AG04450 (cell line): ENCODE results near the gene RPL22. TPM values are rescaled to one million over a fixed set of nuclear protein-coding genes. Genes with fewer than 3 reads are reported as not detected.

Experiments
- CTCF ChIA-PET: fragments of 300-600, 350-600 bp; formaldehyde crosslinking; extraction: SDS; loops from one replicate; lab custom pipeline; 2022; ENCODE audit warnings: antibody characterized with exemption, inconsistent platforms; lab: Charles Lee
- POLR2A ChIA-PET: fragments of 350-600 bp; formaldehyde crosslinking; extraction: SDS; loops from one replicate; lab custom pipeline; 2021; ENCODE audit warnings: antibody characterized with exemption, inconsistent platforms; lab: Yijun Ruan, JAX
- DNase-seq: peaks from one replicate; pipeline ENCODE4 v3.0.0-alpha.2; 2011; ENCODE audit warnings: low read depth, low spot score
- H3K27ac ChIP-seq: one replicate; pipeline ENCODE4 v1.5.1; 2012; ENCODE audit warnings: low read depth, low read length, control low read depth
- H3K27me3 ChIP-seq: one replicate; pipeline ENCODE4 v1.6.0; 2012; ENCODE audit warnings: low read length; ENCODE audit not compliant: control insufficient read depth, insufficient read depth
- H3K4me3 ChIP-seq: 2 replicates; pipeline ENCODE4 v1.5.1; 2011; ENCODE audit warnings: mild to moderate bottlenecking, low read depth, low read length, control low read depth
- H3K9me3 ChIP-seq: 2 replicates; pipeline ENCODE4 v1.5.1; 2012; ENCODE audit warnings: low read length; ENCODE audit not compliant: control insufficient read depth, insufficient read depth
- polyA plus RNA-seq: library from polyadenylated mRNA; depleted of rRNA; stranded (reverse); fragments of >200 nt; gene quantifications from 2 replicates; pipeline ENCODE4 v1.2.3, GENCODE V29; 2011
- TF ChIP-seq, protein P1 (sequence below): IDR thresholded peaks from 2 replicates; pipeline ENCODE4 v1.5.1; 2011; ENCODE audit warnings: low read depth, low read length, control low read depth, inconsistent platforms

Gene RPL22
- polyA plus RNA-seq, 1 experiment = 393 TPM

DNA sequence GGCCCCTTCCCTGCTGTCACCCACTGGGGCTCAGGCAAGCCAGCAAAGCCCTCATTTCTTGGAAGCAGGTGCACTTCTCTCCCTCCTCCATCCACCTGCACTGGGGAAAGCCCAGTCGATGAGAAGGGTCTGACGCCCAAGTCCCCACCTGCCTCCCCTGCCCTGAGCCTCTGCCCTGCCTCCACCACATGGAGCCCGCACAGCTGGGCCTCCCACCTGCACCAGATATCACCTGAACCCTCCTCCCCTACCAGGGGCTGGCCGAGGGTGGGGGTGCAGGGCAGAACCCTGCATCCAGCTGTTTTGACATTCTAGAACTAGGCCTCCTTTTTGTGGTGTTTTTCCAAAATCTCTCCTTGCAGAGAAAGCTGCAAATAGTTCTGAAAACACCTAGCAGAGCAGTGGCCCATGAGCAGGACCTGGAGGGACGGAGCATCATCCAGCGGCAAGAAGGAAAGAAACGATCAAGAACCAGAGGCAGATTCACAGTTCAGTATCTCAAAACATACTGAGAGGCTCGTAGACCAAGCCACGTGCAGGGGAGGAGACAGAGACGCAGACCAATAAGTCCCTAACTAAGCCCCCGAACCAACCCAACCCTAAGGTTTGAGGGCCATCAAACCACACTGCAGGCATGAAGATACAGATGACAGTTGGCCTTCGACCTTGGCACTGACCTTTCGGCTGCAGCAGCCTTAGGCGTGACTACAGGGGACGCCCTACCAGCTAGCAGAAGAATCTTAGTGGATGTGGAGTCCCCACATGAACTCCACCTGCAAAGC, 36.0 kb downstream of the RPL22 start:
- CTCF ChIA-PET = no interaction called here
- DNase-seq = no peak
- H3K27me3 ChIP-seq = peaks cover 29% of the 10 kb centered on the region

GRCh38 chr1:6162773-6163172, 36.6 kb downstream of the RPL22 start:
- no peak overlapping the region for H3K4me3 ChIP-seq
- peaks cover 27% of the 10 kb centered on the region for H3K27me3 ChIP-seq
- H3K9me3 ChIP-seq = no peaks in the 10 kb centered on the region
- DNase-seq = no peak
- TF ChIP-seq, protein P1, sequence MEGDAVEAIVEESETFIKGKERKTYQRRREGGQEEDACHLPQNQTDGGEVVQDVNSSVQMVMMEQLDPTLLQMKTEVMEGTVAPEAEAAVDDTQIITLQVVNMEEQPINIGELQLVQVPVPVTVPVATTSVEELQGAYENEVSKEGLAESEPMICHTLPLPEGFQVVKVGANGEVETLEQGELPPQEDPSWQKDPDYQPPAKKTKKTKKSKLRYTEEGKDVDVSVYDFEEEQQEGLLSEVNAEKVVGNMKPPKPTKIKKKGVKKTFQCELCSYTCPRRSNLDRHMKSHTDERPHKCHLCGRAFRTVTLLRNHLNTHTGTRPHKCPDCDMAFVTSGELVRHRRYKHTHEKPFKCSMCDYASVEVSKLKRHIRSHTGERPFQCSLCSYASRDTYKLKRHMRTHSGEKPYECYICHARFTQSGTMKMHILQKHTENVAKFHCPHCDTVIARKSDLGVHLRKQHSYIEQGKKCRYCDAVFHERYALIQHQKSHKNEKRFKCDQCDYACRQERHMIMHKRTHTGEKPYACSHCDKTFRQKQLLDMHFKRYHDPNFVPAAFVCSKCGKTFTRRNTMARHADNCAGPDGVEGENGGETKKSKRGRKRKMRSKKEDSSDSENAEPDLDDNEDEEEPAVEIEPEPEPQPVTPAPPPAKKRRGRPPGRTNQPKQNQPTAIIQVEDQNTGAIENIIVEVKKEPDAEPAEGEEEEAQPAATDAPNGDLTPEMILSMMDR = no peak
- POLR2A ChIA-PET = no interaction called here
- no peak overlapping the region for H3K27ac ChIP-seq
- CTCF ChIA-PET = no interaction called here

More for the DNA sequence above, 36.0 kb downstream of the RPL22 start:
- H3K9me3 ChIP-seq = no peaks in the 10 kb centered on the region
- POLR2A ChIA-PET = no interaction called here
- no peak overlapping the region for H3K27ac ChIP-seq
- TF ChIP-seq, protein P1 = no peak
- no peak overlapping the region for H3K4me3 ChIP-seq

DNA sequence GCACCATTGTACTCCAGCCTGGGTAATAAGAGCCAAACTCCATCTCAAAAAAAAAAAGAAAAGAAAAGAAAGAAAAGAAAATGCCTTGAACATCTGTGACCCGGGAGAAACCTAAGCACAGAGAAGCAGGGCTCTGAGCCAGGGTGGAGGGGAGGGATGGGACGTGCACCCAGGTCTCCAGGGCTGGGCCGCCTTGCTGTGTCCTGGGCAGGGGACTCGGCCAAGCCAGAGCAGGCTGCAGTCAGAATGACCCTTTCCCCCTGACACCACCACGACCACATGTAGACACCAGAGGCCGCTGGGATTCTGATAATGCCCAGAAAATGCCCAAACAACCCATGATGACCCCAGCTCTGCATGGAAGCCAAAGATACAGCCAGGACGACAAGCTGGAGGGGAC, 37.1 kb downstream of the RPL22 start:
- TF ChIP-seq, protein P1 = no peak
- Histone ChIP-seq H3K27ac (no peak overlapping the region), H3K27me3 (peaks cover 23% of the 10 kb centered on the region), H3K4me3 (no peak overlapping the region), H3K9me3 (no peaks in the 10 kb centered on the region)
- no peak for DNase-seq
- ChIA-PET POLR2A (no interaction called here), CTCF (no interaction called here)

DNA sequence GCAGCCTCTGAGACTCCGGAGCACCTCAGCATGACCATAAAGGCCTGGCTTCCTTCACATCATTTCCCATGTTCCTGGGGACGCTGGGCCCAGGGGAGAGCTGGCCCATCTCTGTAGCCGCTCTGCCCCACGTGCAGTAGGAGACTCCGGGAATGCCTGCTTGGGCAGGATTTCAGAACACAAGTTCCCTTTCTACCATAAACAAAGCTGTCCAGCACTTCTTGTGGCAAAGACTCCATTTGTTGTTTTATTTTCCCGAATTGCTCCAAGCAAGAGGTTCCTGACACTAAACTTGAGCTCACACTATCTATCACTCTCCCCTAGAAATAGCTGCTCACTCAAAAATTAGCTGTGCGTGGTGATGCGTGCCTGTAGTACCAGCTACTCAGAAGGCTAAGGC, 41.2 kb downstream of the RPL22 start:
- peaks cover 10% of the 10 kb centered on the region for H3K27me3 ChIP-seq
- H3K9me3 ChIP-seq = no peaks in the 10 kb centered on the region; the same call in 1 of the 2 replicates
- H3K27ac ChIP-seq = no peak overlapping the region
- POLR2A ChIA-PET = no interaction called here
- H3K4me3 ChIP-seq = no peak overlapping the region
- TF ChIP-seq, protein P1 = no peak
- CTCF ChIA-PET = interaction anchor here (0.7 kb wide), 1 partner anchor 47 kb away, joined by 4 read pairs; no protein-coding TSS in a partner anchor
- no peak for DNase-seq

- Histone ChIP-seq H3K27ac (no peak overlapping the region), H3K9me3 (no peaks in the 10 kb centered on the region; the same call in 1 of the 2 replicates), H3K27me3 (peaks cover 10% of the 10 kb centered on the region), H3K4me3 (no peak overlapping the region)
- DNase-seq = no peak
- ChIA-PET CTCF (no interaction called here), POLR2A (no interaction called here)
- TF ChIP-seq, protein P1 = no peak
Measured at GRCh38 chr1:6157528-6158174, 41.7 kb downstream of the RPL22 start.
